Prostate gland (tissue), 2 donors: ENCODE data around the gene PCSK6. TPM values are rescaled to one million over a fixed set of nuclear protein-coding genes. Genes with fewer than 3 reads are reported as not detected.
A peak's percentile ranks its signal among the peaks of the same experiment; 100 is the strongest.

Source experiments
- DNase-seq: peaks from one replicate; pipeline ENCODE4 v3.0.0-alpha.2; 2019; ENCODE audit warnings: low spot score
- H3K27ac ChIP-seq, 2 donors: fragments of 200-600 bp; sonication (generic); 2 replicates each; pipeline ENCODE4 v1.5.1; 2017 to 2019
- H3K27me3 ChIP-seq: fragments of 200-600 bp; sonication (generic); replicated peaks from 2 replicates; pipeline ENCODE4 v1.5.1; 2019; ENCODE audit not compliant: insufficient read depth
- H3K36me3 ChIP-seq, 2 donors: fragments of 200-600 bp; sonication (generic); 1 replicate in 1 of 2; 2 replicates in 1 of 2; pipeline versions ENCODE4 v1.5.1 to v1.8.1; 2017 to 2019
- H3K4me1 ChIP-seq: fragments of 200-600 bp; sonication (generic); replicated peaks from 2 replicates; pipeline ENCODE4 v1.5.1; 2019
- H3K4me3 ChIP-seq, 2 donors: fragments of 200-600 bp; sonication (generic); 2 replicates each; pipeline ENCODE4 v1.5.1; 2017 to 2019
- H3K9me3 ChIP-seq: fragments of 200-600 bp; sonication (generic); 2 replicates; pipeline ENCODE4 v1.5.1; 2017
- CTCF ChIP-seq, 4 experiments: fragments of 200-600 bp in 2 of 4; fragments of 450-650 bp in 2 of 4; sonication (generic) in 2 of 4; IDR thresholded peaks; 1 replicate in 3 of 4; 2 replicates in 1 of 4; pipeline ENCODE4 v1.5.1; 2016 to 2019; ENCODE audit warnings: antibody characterized with exemption in 4 of 4, mild to moderate bottlenecking in 2 of 4, moderate library complexity in 2 of 4
- POLR2A ChIP-seq: fragments of 450-650 bp; IDR thresholded peaks from one replicate; pipeline ENCODE4 v1.6.1; 2016; ENCODE audit warnings: antibody characterized with exemption, mild to moderate bottlenecking
- POLR2AphosphoS5 ChIP-seq: sonication (generic); formaldehyde crosslinking; IDR thresholded peaks from one replicate; pipeline ENCODE4 v1.6.1; 2017; ENCODE audit warnings: antibody characterized with exemption
- WGBS: methylation state at CpG from one replicate; pipeline ENCODE4 v1.1.5; 2018; 5-methylcytosine and 5-hydroxymethylcytosine counted together
- intact Hi-C: fragments of 100-400 bp; cut with DNase I; formaldehyde crosslinking; loops from one replicate; pipeline ENCODE4 v1.14.2; 2022
- total RNA-seq, 2 donors: library from RNA; depleted of rRNA; stranded (reverse); fragments of >200 nt; gene quantifications; one replicate each; pipeline ENCODE4 v1.1.0, GENCODE V29; 2016

PCSK6 gene
- total RNA-seq, 2 donors from 2014 or later = 4.4 to 84.1 TPM

- intact Hi-C loops = no loop called here
- Histone ChIP-seq H3K9me3 (no peaks in the 10 kb centered on the region), H3K27ac (no peak overlapping the region), H3K4me3 (no peak overlapping the region), H3K36me3 (no peaks in the 10 kb centered on the region), H3K4me1 (no peaks in the 10 kb centered on the region), H3K27me3 (peaks cover 1% of the 10 kb centered on the region)
- DNase-seq = no peak
- no peak for TF ChIP-seq POLR2A
- TF ChIP-seq CTCF (IDR thresholded peaks at IDR 0.05) = no peak
- no peak for TF ChIP-seq POLR2AphosphoS5
- 83% methylated on average over 15 of the region's 15 CpGs for WGBS
Measured at GRCh38 chr15:101490408-101490891, 943 bp upstream of the PCSK6 start.

GRCh38 chr15:101489237-101489598, 289 bp downstream of the PCSK6 start:
- H3K4me3 ChIP-seq = peak overlapping the region; percentile 15 to 34
- 2% methylated on average over 11 of the region's 62 CpGs for WGBS
- H3K27ac ChIP-seq = no peak overlapping the region

GRCh38 chr15:101488300-101489164, 975 bp downstream of the PCSK6 start:
- H3K4me3 ChIP-seq = peak overlapping the region; percentile 15 to 34
- no peak for TF ChIP-seq POLR2A
- TF ChIP-seq POLR2AphosphoS5 = no peak
- no peak for TF ChIP-seq CTCF (IDR thresholded peaks at IDR 0.05)
- no peaks in the 10 kb centered on the region for H3K36me3 ChIP-seq
- intact Hi-C loops = no loop called here
- no peaks in the 10 kb centered on the region for H3K9me3 ChIP-seq
- peaks cover 1% of the 10 kb centered on the region for H3K27me3 ChIP-seq
- no peaks in the 10 kb centered on the region for H3K4me1 ChIP-seq
- H3K27ac ChIP-seq = no peak overlapping the region
- 27% methylated on average over 37 of the region's 85 CpGs for WGBS
- no peak for DNase-seq

More at GRCh38 chr15:101489237-101489598, 289 bp downstream of the PCSK6 start:
- intact Hi-C loops = no loop called here
- no peaks in the 10 kb centered on the region for H3K9me3 ChIP-seq
- no peak for TF ChIP-seq POLR2AphosphoS5
- peak in 2 of 4 experiments; percentile 28 to 32 for TF ChIP-seq CTCF (IDR thresholded peaks at IDR 0.05)
- peaks cover 1% of the 10 kb centered on the region for H3K27me3 ChIP-seq
- no peaks in the 10 kb centered on the region for H3K36me3 ChIP-seq
- H3K4me1 ChIP-seq = no peaks in the 10 kb centered on the region
- peak; percentile 41 for DNase-seq

GRCh38 chr15:101486696-101487459, 2.6 kb downstream of the PCSK6 start:
- no peak for DNase-seq
- TF ChIP-seq CTCF (IDR thresholded peaks at IDR 0.05) = no peak
- no peak for TF ChIP-seq POLR2A
- 91% methylated on average over 14 of the region's 14 CpGs for WGBS
- Histone ChIP-seq H3K27ac (no peak overlapping the region), H3K4me3 (no peak overlapping the region), H3K4me1 (no peaks in the 10 kb centered on the region), H3K27me3 (peaks cover 1% of the 10 kb centered on the region), H3K9me3 (no peaks in the 10 kb centered on the region), H3K36me3 (no peaks in the 10 kb centered on the region)
- intact Hi-C loops = no loop called here
